C4-2B (cell line): ENCODE data around the gene NR4A1.

Experiments
- H3K27ac ChIP-seq: fragments of 450-650 bp; 2 replicates; pipeline ENCODE4 v1.5.1; 2017
- ZFX ChIP-seq: fragments of 450-650 bp; IDR thresholded peaks from 2 replicates; pipeline ENCODE4 v1.6.1; 2017
- TF ChIP-seq, protein P1 (sequence below): fragments of 450-650 bp; conservative IDR thresholded peaks from 2 replicates; pipeline ENCODE4 v1.5.1; 2017; ENCODE audit warnings: mild to moderate bottlenecking

NR4A1 gene

DNA sequence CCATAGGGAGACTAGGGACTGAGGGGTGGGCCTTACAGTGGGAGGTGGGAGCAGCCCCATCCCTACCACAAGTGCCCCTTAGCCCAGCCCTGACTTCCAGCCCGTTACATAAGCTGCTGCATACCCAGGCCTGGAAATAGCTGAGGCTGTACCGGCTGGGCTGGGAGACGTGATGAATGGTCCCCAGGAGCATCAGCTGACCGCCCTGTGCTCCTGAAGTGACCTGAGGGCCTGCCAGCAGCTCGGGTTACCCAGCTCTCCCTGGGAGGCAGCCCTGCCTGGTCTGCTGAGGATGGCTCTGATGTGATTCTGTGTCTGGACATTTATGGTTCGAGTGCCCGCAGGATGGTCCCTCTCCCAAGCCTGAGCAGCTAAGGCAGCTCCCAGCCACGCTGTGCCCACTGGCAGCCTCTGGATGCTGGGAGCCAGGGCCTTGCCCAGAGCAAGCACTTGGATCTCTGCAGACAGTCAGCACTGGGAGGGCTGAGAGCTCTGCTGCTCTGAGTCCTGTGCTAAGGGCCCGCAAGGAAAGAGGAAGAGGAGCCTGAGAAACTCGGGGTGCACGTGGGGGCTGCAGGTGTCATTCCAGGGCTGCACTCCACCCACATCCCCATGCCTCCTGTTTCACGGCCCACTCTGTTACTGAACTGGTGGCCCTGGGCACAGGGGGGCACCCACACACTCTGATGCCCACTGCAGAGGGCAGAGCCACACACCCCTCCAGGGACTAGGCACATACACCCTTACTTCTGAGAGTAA, 24.0 kb upstream of the NR4A1 start:
- TF ChIP-seq, protein P1, sequence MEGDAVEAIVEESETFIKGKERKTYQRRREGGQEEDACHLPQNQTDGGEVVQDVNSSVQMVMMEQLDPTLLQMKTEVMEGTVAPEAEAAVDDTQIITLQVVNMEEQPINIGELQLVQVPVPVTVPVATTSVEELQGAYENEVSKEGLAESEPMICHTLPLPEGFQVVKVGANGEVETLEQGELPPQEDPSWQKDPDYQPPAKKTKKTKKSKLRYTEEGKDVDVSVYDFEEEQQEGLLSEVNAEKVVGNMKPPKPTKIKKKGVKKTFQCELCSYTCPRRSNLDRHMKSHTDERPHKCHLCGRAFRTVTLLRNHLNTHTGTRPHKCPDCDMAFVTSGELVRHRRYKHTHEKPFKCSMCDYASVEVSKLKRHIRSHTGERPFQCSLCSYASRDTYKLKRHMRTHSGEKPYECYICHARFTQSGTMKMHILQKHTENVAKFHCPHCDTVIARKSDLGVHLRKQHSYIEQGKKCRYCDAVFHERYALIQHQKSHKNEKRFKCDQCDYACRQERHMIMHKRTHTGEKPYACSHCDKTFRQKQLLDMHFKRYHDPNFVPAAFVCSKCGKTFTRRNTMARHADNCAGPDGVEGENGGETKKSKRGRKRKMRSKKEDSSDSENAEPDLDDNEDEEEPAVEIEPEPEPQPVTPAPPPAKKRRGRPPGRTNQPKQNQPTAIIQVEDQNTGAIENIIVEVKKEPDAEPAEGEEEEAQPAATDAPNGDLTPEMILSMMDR: no peak
- no peak for TF ChIP-seq ZFX
- no peak overlapping the region for H3K27ac ChIP-seq

DNA sequence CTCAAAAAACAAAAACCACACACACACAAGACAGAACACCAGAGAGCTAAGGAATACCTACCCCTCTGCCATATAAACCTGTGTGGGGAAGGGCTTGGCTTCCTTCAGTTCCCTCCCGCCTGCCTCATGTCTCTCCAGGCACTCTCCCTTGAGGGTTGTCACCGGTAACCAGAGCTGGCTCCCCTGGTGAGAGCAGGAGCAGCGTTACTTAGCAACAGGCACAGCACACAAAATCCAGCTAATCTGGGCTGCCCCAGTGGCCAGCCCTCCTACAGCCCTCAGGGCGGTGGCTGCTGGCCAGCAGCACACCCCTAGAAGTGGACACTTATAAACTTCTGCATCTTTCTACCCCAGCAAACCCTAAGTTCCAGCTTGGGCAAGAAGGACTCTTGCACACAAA, 21.6 kb upstream of the NR4A1 start:
- TF ChIP-seq ZFX: no peak
- TF ChIP-seq, protein P1: no peak
- peak overlapping the region; percentile 2; the same call in 1 of the 2 replicates for H3K27ac ChIP-seq

DNA sequence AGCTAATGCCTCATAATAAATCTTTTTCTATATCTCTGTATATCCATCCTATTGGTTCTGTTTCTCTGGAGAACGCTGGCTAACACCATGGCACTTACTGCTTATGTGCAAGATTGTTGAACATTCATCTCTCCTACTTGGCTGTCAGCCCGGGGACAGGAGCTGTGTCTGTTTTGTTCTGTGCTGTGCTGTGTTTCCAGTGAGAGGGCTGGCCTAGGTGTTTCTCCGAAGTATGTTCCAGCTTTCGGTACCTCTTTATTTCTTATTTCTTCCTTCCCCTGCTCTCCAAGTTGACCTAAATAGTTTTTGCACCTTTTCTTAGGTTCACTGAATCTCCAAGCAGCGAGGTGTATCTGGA, 18.8 kb upstream of the NR4A1 start:
- peak overlapping the region; percentile 64 for H3K27ac ChIP-seq
- TF ChIP-seq, protein P1: no peak
- TF ChIP-seq ZFX: no peak

DNA sequence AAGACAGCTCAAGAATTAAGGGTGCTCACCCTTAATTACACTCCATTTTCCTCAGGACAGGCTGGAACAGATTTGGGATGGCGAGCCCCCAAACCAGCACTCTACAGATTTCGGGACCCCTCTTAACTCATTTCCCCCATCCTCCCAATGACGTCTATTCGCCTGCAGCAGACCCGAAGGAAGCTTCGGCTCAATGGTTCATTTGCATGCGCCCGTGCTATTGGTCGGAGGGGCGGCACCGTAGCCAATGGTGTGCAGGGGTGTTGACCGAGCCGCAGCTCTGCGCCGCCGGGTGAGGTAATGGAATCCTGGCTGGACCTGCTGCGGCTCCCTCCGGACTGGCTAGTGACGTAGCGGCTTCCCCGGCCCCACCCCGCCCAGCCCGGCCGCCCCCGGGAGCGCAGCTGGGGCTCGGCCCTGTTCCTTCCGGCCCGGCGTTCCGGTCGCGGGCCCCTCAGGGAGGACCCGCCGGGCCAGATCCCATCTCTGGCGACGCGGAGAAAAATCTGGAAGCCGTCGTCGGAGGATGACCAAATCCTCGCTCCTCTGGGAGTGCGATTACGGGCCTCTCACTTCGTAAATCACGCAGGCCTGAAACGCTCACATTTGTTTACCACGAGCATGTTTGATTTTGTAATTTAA, 18.3 kb upstream of the NR4A1 start:
- no peak for TF ChIP-seq ZFX
- TF ChIP-seq, protein P1: no peak
- peak overlapping the region; percentile 64 for H3K27ac ChIP-seq

DNA sequence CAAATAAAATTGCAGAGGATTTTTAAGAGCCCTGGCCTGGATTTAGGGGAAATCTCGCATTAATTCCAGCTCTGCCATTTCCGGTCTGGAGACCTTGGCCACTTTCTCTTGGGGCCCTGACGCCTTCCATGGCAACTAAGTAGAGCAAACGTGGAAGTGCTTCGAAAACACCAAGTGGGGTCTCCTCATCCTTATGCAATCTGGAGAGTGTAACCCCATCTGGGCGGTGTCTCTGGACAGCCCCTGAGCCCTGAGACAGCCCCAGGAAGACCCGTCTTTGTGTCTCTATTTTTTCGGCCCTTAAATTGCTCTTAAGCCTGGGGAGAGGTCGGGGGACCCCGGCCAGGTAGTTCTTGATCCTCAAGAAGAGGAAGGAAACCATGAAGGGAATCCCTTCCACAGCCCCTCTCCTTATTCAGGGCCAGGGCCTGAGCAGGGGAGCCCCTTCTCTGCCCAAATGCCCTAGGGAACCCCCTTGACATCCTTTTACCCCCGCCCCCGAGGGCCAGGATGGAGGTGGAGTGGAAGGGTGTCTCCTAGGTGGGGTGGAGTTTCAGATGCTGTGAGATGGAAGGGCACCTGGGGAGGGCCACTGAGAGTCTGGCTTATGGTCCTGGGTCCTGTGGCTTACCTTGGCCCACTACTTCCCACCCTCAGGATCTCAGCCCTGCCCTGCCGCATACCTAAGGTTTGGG, 17.6 kb upstream of the NR4A1 start:
- TF ChIP-seq, protein P1: no peak
- no peak for TF ChIP-seq ZFX
- peak overlapping the region; percentile 64 for H3K27ac ChIP-seq

DNA sequence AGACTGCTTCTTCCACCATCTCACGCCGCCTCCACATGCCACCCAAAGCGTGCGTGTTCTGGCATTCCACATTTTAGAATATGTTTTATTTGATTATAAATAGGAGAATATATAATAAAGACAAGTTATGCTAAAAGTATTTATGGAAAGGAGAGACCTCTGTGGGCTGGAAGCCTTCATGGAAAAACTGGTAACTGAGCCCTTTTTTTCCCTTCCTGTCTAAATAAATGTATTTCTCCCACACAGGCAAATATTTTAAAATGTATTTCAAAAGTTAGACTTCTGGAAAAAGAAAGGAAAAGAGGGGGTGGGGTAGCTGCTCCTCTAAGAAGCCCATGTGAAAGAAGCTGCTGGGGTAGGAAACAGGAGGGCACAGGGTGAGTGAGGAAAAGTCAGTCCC, 16.1 kb upstream of the NR4A1 start:
- no peak overlapping the region for H3K27ac ChIP-seq
- no peak for TF ChIP-seq ZFX
- TF ChIP-seq, protein P1: no peak

DNA sequence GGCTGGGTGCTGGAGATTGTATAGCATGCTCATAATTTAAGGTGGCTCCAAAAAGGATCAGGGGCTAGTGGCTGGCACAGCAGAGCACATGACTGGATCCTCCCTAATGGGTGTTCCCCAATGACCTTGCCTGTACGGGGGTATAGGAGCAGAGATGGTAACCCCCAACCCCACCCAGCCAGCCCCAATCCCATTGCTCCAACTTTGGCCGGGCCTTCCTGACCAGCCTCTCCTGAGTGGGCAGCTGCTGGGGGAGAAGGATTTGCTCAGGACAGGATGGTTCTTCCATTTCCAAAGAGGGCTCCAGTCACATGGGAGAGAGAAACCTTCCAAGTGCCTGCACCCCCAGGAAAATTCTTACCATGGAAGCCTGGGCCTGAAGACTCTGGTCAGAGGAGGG, 15.3 kb upstream of the NR4A1 start:
- H3K27ac ChIP-seq: peak overlapping the region; percentile 80
- TF ChIP-seq, protein P1: no peak
